Neural progenitor cell (in vitro differentiated cells): Measurements from ENCODE around the gene GRHL1. TPM values are rescaled to one million over a fixed set of nuclear protein-coding genes. Genes with fewer than 3 reads are reported as not detected.
"Not testable (repeated sequence)": the region's sequence is repeated elsewhere in the genome, so short reads cannot be mapped to it uniquely, and the experiment has no call there.

Experiments
- DNase-seq: peaks from one replicate; pipeline ENCODE4 v3.0.0-alpha.2; 2016; ENCODE audit warnings: low spot score
- H2AFZ ChIP-seq: fragments of 200-600 bp; sonication (generic); replicated peaks from 2 replicates; pipeline ENCODE4 v1.6.1; 2016; ENCODE audit warnings: antibody characterized with exemption
- H3F3A ChIP-seq: fragments of 200-600 bp; sonication (generic); 2 replicates; pipeline ENCODE4 v1.6.1; 2016; ENCODE audit warnings: antibody characterized with exemption, low read depth
- H3K27ac ChIP-seq: fragments of 200-600 bp; sonication (generic); 2 replicates; pipeline ENCODE4 v1.5.1; 2016; ENCODE audit warnings: mild to moderate bottlenecking
- H3K27me3 ChIP-seq: fragments of 200-600 bp; sonication (generic); 2 replicates; pipeline ENCODE4 v1.6.1; 2016; ENCODE audit warnings: mild to moderate bottlenecking, moderate library complexity
- H3K36me3 ChIP-seq: fragments of 200-600 bp; sonication (generic); 2 replicates; pipeline ENCODE4 v1.5.1; 2016
- H3K4me1 ChIP-seq: fragments of 200-600 bp; sonication (generic); 2 replicates; pipeline ENCODE4 v1.6.1; 2016; ENCODE audit warnings: mixed run types
- H3K4me2 ChIP-seq: fragments of 200-600 bp; sonication (generic); 2 replicates; pipeline ENCODE4 v1.6.1; 2016
- H3K4me3 ChIP-seq: fragments of 200-600 bp; sonication (generic); 2 replicates; pipeline ENCODE4 v1.5.1; 2016
- H3K79me2 ChIP-seq: fragments of 200-600 bp; sonication (generic); 2 replicates; pipeline ENCODE4 v1.6.1; 2016; ENCODE audit warnings: low read depth
- H3K9ac ChIP-seq: fragments of 200-600 bp; sonication (generic); 2 replicates; pipeline ENCODE4 v1.6.1; 2016
- H3K9me3 ChIP-seq: fragments of 200-600 bp; sonication (generic); 2 replicates; pipeline ENCODE4 v1.5.1; 2016; ENCODE audit warnings: low read depth
- H4K20me1 ChIP-seq: fragments of 200-600 bp; sonication (generic); 2 replicates; pipeline ENCODE4 v1.6.1; 2016; ENCODE audit warnings: low read depth
- H3K27ac Mint-ChIP-seq: 3 replicates; pipeline ENCODE4 v1.8.0; 2021; ENCODE audit warnings: mixed read lengths
- H3K27me3 Mint-ChIP-seq: 2 replicates; pipeline ENCODE4 v1.8.0; 2022; ENCODE audit warnings: low read depth, mild to moderate bottlenecking, inconsistent platforms, moderate library complexity, mixed read lengths; ENCODE audit not compliant: insufficient read depth
- H3K36me3 Mint-ChIP-seq: 3 replicates; pipeline ENCODE4 v1.8.0; 2021; ENCODE audit warnings: mixed read lengths
- H3K4me1 Mint-ChIP-seq: 3 replicates; pipeline ENCODE4 v1.8.0; 2021; ENCODE audit warnings: mixed read lengths
- H3K4me3 Mint-ChIP-seq: 3 replicates; pipeline ENCODE4 v1.8.0; 2021; ENCODE audit warnings: mild to moderate bottlenecking, moderate library complexity, mixed read lengths
- H3K9me3 Mint-ChIP-seq: 3 replicates; pipeline ENCODE4 v1.8.0; 2020; ENCODE audit warnings: mixed read lengths
- CTCF ChIP-seq: fragments of 200-600 bp; sonication (generic); IDR thresholded peaks from 2 replicates; pipeline ENCODE4 v1.5.1; 2017; ENCODE audit warnings: antibody characterized with exemption, mild to moderate bottlenecking
- EZH2 ChIP-seq: fragments of 200-600 bp; sonication (generic); IDR thresholded peaks from 2 replicates; pipeline ENCODE4 v1.6.1; 2017; ENCODE audit warnings: antibody characterized with exemption, mild to moderate bottlenecking, moderate library complexity
- EZH2phosphoT487 ChIP-seq: fragments of 200-600 bp; sonication (generic); IDR thresholded peaks from 2 replicates; pipeline ENCODE4 v1.6.1; 2017; ENCODE audit warnings: antibody characterized with exemption
- total RNA-seq: library from RNA; depleted of rRNA; stranded (reverse); fragments of >200 nt; gene quantifications from 2 replicates; pipeline ENCODE4 v1.2.3, GENCODE V29; 2015; ENCODE audit warnings: low replicate concordance

GRHL1 gene
- total RNA-seq, 1 donor from 2014 or later, result 5.8 TPM

- H4K20me1 ChIP-seq, result no peaks in the 10 kb centered on the region
- Mint-ChIP-seq H3K4me3 (no peak overlapping the region), H3K27ac (no peak overlapping the region), H3K27me3 (peaks cover 11% of the 10 kb centered on the region), H3K9me3 (peaks cover 5% of the 10 kb centered on the region), H3K36me3 (no peaks in the 10 kb centered on the region), H3K4me1 (peaks cover 16% of the 10 kb centered on the region)
- H3F3A ChIP-seq, result no peaks in the 10 kb centered on the region
- H3K36me3 ChIP-seq, result no peaks in the 10 kb centered on the region
- H3K4me3 ChIP-seq, result no peak overlapping the region
- DNase-seq, result no peak
- no peaks in the 10 kb centered on the region for H3K79me2 ChIP-seq
- H3K4me2 ChIP-seq, result no peak overlapping the region
- H3K27me3 ChIP-seq, result no peaks in the 10 kb centered on the region
- no peaks in the 10 kb centered on the region for H3K9me3 ChIP-seq
- no peak overlapping the region for H3K9ac ChIP-seq
- no peaks in the 10 kb centered on the region for H3K4me1 ChIP-seq
- H2AFZ ChIP-seq, result no peak overlapping the region
- no peak overlapping the region for H3K27ac ChIP-seq
- TF ChIP-seq EZH2, result no peak
- no peak for TF ChIP-seq EZH2phosphoT487
- no peak for TF ChIP-seq CTCF
Observed at GRCh38 chr2:10012963-10013461, 61.5 kb downstream of the GRHL1 start.

- not testable (repeated sequence) for H3K36me3 ChIP-seq, H4K20me1 ChIP-seq, H3K79me2 ChIP-seq, H3K4me1 Mint-ChIP-seq, H3K9ac ChIP-seq, H3K9me3 Mint-ChIP-seq, H3K27ac ChIP-seq, H3K9me3 ChIP-seq, H3K4me3 ChIP-seq, H3K4me3 Mint-ChIP-seq, H3K36me3 Mint-ChIP-seq, H2AFZ ChIP-seq, H3F3A ChIP-seq, H3K27me3 ChIP-seq, H3K27ac Mint-ChIP-seq, DNase-seq, H3K4me2 ChIP-seq, H3K4me1 ChIP-seq
- peaks cover 11% of the 10 kb centered on the region for H3K27me3 Mint-ChIP-seq
Observed at GRCh38 chr2:10013651-10014417, 62.3 kb downstream of the GRHL1 start.

GRCh38 chr2:10014418-10015190 lies 63.1 kb downstream of the GRHL1 start:
- Histone ChIP-seq H2AFZ (no peak overlapping the region), H4K20me1 (no peaks in the 10 kb centered on the region), H3K9me3 (no peaks in the 10 kb centered on the region), H3K36me3 (no peaks in the 10 kb centered on the region), H3K27ac (no peak overlapping the region), H3K4me1 (no peaks in the 10 kb centered on the region), H3K79me2 (no peaks in the 10 kb centered on the region), H3K4me3 (no peak overlapping the region), H3K4me2 (no peak overlapping the region), H3F3A (no peaks in the 10 kb centered on the region), H3K27me3 (no peaks in the 10 kb centered on the region), H3K9ac (no peak overlapping the region)
- Mint-ChIP-seq H3K36me3 (no peaks in the 10 kb centered on the region), H3K4me1 (peaks cover 2% of the 10 kb centered on the region), H3K9me3 (peaks cover 5% of the 10 kb centered on the region), H3K4me3 (no peak overlapping the region), H3K27ac (no peak overlapping the region), H3K27me3 (peaks cover 11% of the 10 kb centered on the region)
- no peak for TF ChIP-seq EZH2
- TF ChIP-seq EZH2phosphoT487, result no peak
- no peak for TF ChIP-seq CTCF
- no peak for DNase-seq

GRCh38 chr2:10015376-10015989 lies 64.0 kb downstream of the GRHL1 start:
- H3K27ac Mint-ChIP-seq, H4K20me1 ChIP-seq, H3K4me1 ChIP-seq, H3K36me3 Mint-ChIP-seq, H3K9ac ChIP-seq, H2AFZ ChIP-seq, H3K4me3 Mint-ChIP-seq, H3K27me3 ChIP-seq, H3K4me1 Mint-ChIP-seq, H3K9me3 Mint-ChIP-seq, H3K79me2 ChIP-seq, H3K9me3 ChIP-seq, DNase-seq, H3K36me3 ChIP-seq, H3K4me2 ChIP-seq, H3K4me3 ChIP-seq, H3F3A ChIP-seq, H3K27ac ChIP-seq: not testable (repeated sequence)
- peaks cover 12% of the 10 kb centered on the region for H3K27me3 Mint-ChIP-seq
